Tongue (tissue), 2 donors: ENCODE results near the gene AASDHPPT. TPM values are rescaled to one million over a fixed set of nuclear protein-coding genes. Genes with fewer than 3 reads are reported as not detected.
A peak's percentile ranks its signal among the peaks of the same experiment; 100 is the strongest.

Source experiments
- DNase-seq: peaks from one replicate; pipeline ENCODE4 v3.0.0-alpha.2; 2015
- total RNA-seq: library from RNA; depleted of rRNA; stranded (reverse); fragments of >200 nt; gene quantifications from one replicate; pipeline ENCODE4 v1.2.3, GENCODE V29; 2014

AASDHPPT gene
- total RNA-seq, 1 donor from 2014 or later: 84.3 TPM

GRCh38 chr11:106086850-106087249, 9.4 kb downstream of the AASDHPPT start:
- no peak for DNase-seq

GRCh38 chr11:106087815-106088435, 10.5 kb downstream of the AASDHPPT start:
- DNase-seq: peak; percentile 72

DNA sequence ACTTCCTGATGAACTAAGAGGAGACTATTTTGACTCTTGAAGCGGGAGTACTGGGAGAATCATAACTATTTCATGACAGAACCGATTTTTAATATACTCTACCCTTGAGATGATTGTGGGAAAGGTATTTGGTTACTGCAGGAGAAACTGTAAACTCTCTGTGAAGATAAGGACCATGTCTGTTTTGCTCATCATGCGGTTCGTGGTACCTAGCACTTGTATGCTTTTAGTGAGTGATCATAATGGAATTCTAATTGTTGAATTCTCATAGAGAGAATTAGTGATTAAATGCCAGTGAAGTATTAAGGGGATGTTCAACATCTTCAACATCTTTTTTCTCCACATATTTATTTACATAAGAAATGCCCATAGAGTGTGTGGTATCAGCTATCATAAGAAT, 11.4 kb downstream of the AASDHPPT start:
- no peak for DNase-seq

- no peak for DNase-seq
Measured at GRCh38 chr11:106091480-106092123, 14.1 kb downstream of the AASDHPPT start.

- DNase-seq: no peak
Measured at GRCh38 chr11:106092446-106092845, 15.0 kb downstream of the AASDHPPT start.

DNA sequence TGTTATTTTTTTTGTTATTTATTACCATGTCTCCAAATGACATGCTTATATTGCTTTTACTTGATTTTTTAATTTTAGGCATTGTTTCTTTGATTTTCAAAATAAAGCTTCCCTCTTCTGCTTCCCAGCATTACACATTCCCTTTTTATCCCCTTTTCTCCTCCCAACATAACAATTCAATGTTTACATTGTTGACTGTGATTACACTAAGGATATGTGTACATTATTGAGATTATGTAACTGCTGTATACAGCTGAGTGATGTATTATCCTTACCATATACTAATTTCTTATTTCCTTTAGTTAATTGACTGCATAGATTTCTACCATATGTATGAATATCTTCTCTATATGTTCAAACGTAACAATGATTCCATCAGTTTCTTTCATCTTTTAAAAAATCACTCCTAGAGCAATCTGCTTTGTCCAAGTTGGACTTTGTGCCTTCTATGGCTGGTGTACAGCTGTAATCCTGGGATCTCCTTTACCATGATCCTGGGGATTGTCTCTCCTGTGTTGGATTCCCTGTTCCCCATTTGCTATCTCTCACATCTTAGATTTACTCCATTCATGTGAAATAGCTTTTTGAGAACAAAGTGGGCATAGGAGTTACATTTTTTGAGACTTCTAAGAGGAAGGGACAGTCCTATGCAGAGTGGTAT, 21.6 kb downstream of the AASDHPPT start:
- DNase-seq: no peak

GRCh38 chr11:106101370-106101769, 23.9 kb downstream of the AASDHPPT start:
- DNase-seq: no peak

- DNase-seq: no peak
Measured at GRCh38 chr11:106101819-106102218, 24.4 kb downstream of the AASDHPPT start.

DNA sequence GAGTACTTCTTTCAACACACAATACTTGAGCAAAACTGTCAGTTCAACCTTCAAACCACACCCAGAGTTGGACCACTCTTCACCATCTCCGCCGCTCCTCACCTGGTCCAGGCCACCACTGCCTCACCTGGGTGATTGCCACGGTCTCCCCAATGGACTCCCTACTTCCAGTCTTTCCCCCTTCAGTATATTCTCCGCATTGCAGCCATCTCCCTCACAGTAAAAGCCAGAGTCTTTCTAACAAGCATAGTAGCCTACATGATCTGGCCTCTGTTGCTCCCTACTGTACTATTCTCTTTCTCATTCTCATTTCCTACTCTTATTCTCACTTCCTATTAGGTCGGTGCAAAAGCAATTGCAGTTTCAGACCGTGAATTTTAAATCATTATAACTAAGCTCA, 28.5 kb downstream of the AASDHPPT start:
- DNase-seq: no peak

DNA sequence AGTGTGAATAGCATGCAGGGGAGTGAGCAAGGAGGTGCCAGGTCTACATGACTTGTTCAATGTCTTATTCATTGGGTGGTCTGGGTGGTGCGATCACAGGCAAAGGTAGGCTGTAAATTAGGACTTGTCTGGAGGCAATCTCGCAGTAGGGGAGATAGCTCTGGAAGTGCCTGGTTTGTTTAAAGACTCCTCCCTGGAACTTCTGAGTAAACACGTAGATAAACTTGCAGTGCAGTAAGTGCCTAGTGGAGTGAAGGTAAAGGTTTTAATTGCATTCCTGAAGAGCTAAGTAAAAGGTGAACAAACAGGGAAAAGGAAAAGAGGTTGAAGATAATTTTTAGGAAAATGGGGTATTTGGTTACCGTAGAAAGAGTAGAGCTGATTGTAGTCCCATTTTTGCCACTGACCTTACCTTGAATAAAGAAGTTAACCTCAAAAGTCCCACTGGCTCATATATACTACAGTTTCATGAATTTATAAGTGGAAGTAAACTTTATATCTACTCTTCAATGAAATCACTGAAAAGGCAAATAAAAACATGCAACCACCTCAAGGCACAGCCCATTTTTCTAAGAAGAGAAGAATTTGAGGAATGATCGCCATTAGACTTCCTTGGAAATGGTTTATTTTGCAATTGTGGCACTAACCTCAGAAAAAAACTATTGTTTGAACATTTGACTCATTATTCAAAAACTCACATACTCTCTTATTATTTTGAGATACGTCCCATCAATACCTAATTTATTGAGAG, 44.3 kb downstream of the AASDHPPT start:
- no peak for DNase-seq

- no peak for DNase-seq
Measured at GRCh38 chr11:106127604-106128003, 50.1 kb downstream of the AASDHPPT start.

GRCh38 chr11:106128740-106129139, 51.3 kb downstream of the AASDHPPT start:
- no peak for DNase-seq

GRCh38 chr11:106131998-106132397, 54.5 kb downstream of the AASDHPPT start:
- DNase-seq: no peak

DNA sequence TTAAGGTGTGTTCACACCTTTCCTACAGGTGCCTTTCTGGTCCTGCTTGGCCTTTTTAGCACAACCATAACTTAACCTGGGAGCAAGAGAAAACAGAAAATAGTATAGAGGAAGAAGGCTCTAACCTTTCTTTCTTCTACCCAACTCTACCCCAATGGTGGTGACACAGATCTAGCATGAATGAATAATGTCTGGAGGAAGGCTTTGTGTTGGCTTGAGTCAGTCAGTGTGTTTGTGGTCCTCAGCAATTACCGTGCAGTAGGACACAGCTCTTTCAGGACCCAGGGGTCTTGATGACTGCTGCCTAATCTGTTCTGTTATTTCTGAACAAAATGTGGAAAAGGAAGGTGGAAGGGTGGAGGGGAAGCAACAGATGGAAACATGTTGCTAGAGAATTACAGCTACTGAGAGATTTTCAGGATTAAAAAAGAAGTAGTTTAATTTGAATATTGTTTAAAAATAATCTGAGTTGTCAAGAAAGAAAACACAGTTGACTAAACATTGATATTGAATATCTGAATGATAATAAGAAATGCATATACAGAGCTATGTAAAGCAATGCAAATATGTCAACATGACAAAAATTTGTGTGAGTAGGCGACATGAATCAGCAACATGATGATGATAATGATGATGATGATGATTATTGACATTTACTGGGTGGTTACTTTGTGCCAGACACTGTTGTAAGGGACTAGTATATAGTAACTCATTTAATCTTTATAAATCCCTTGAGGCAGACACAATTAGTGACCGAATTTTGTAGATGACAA, 55.3 kb downstream of the AASDHPPT start:
- DNase-seq: no peak

DNA sequence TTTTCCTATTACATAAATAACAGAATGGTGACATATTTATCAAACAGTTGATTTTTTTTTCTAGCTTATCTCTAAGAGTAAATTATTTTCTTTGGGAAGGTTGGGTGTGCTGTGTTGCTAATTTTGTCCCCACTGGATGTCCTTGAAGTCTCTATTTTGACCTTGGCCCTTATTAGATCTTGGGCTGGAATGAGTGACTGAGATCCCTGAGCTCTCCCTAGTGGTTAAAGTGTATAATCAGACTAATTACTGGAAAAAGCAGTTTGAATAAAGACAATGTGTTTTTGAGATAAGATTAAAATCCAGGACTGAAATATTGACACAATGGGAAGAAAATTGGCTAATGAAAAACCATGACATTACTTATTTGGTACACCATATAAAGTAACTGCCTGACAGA, 56.1 kb downstream of the AASDHPPT start:
- no peak for DNase-seq

GRCh38 chr11:106137061-106137460, 59.6 kb downstream of the AASDHPPT start:
- no peak for DNase-seq

DNA sequence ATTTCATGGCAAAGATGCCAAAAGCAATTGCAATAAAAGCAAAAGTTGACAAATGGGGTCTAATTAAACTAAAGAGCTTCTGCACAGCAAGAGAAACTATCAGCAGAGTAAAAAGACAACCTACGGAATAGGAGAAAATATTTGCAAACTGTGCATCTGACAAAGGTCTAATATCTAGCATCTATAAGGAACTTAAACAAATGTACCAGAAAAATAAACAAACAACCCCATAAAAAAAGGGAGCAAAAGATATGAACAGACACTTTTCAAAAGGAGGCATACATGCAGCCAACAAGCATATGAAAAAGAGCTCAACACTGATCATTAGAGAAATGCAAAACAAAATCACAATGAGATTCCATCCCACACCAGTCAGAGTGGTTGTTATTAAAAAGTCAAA, 60.3 kb downstream of the AASDHPPT start:
- DNase-seq: no peak

Other genes with a start within 250 kb of the AASDHPPT start
- 32.0 TPM for gene MSANTD4, start 55.4 kb upstream of the AASDHPPT start, total RNA-seq
- gene KBTBD3, start 315 bp upstream of the AASDHPPT start, total RNA-seq: 11.3 TPM